ENCODE measurements around the gene VEGFA.

The VEGFA gene

GRCh38 chr6:43738877-43739641 lies 31.0 kb upstream of the VEGFA start:
- DNase-seq (ENCODE audit: low spot score), result no peak

- DNase-seq (ENCODE audit: low spot score), result no peak
These were observed 30.3 kb upstream of the VEGFA start for GRCh38 chr6:43739642-43740091.

DNA sequence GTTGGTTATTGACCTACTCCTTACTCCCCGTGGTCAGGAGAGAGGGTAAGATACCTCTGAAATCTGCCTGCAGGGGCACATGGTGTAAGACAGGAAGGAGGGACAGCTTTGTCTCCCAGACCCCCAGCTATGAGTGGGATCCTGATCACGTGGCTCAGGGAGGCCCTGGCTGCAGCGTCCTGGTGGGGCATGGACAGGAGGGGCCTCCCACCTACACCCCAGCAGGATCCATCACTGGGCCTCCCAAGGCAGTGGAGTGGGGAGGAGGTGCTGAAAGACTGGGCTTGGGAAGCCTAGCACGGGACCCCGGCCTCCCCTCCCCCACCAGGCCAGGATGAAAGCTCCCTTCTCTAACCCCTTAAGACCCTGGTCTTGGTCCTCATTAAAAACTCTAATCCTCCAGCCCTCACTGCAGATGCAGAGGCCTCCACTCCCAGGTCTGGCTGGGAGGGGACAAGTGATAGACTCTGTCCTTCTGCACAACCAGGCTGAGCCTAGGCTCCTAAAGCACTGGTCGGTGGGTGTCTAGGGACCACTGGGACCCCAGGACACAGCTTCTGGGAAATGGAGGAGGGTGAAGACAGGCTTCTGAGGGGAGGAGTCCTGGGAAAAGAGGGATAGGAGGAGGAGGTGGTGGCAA lies 29.6 kb upstream of the VEGFA start:
- no peak for DNase-seq (ENCODE audit: low spot score)

DNA sequence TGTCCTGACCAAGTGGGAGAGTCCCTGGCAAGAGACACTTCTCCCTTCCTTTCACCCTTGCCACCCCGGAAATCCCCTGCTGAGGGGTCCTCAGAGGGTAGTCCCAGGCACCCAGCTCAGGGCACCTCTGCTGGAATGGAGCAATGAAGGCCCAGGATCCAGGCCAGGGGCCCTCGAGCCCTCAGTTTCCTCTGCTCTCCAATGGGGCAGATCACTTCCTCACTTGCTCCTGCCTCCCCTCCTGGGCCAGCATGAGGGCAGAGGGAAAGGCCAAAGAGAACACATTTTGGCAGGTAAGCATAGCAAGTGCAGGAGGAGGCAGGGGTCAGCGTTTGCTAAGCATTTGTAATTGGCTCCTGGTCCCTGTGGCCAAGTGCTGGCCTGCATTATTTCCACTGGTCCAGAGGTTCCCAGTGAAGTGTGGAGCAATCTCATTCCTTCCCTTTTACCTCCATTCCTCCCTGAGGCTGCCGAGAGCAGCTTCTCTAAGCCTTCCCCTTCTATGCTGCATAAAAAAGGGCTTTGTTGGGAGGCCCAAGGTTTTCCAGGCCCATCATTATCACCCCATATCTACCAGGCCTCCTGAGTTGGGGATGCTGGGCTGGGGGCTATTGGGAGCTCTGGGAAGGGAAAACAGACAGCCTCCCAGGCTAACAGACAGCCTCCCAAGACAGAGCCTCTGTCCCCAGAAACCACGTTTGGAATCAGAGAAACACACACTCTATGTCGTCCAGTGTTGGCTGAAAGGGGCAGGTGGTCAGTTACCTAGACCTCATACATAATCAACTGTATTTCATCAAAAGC lies 28.8 kb upstream of the VEGFA start:
- DNase-seq (ENCODE audit: low spot score), result no peak

DNA sequence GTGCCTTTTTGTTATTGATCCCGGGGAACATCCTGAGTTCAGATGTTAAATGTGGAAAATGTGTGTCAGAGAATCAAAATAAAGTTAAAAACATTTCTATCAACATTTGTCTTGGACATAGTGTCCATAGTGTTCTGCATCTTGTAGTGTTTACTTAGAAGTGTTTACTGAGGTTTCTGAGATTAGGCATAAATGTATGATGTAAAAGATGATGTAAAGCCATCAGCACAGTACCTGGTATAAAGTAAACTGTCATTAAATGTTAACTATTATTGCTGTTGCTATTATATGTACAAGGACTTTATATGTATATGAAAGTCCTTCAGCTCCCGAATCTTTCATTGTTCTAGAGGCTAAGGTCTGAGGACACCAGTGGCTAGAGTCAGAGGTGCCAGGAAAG lies 28.2 kb upstream of the VEGFA start:
- DNase-seq (ENCODE audit: low spot score), result no peak

DNA sequence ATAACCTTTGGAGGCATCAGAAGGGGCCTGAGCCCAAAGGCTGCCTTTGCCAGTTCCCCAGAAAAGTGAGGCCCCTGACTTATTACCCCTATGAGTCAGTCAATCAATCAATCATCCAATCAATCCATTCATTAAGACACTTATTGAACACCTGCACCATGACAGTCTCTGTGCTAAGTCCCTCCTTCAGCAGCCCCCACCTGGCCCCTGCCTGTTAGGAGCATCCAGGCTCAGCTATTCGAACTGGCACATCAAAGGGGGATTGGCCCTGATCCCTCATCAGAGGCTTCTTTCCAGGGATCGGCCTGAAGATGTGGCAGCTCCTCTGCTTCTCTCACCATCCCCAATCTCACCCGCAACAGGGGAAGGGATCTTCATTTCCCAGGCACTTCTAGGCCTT lies 27.7 kb upstream of the VEGFA start:
- no peak for DNase-seq (ENCODE audit: low spot score)

DNA sequence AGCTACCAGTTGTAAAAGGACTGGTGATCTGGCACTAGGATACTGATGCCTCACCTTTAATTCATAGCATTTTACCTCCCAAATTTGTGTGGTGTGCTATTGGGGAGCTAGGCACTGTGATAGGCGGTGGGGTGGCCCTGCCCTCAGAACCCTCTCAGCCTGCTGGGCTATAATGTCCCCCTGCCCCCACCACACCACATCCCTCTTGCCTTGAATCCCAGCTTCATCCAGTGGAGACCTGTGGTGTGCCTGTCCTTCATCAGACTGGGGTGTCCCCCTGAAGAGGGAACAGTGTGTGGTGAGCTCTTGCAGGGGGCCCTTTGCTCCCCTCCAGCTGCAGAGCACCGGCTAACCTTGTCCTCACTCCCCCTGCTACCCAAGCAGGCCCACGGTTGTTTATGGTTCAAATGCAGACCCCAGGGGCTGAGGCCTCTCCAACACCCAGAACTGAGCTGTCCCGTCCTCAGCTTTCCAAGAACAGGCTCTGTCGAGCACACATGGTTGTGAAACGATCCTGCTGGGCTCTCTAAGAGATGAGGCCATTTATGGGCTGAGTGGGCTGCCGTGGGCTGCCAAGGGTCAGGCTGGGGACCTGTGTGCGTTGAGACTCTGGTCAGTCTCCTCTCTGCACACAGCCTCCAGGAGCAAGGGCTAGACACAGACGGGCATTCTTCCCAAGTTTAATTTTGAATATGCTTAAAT lies 26.9 kb upstream of the VEGFA start:
- DNase-seq (ENCODE audit: low spot score), result no peak

- DNase-seq (ENCODE audit: low spot score), result no peak
These were observed 26.2 kb upstream of the VEGFA start for GRCh38 chr6:43743682-43744381.

DNA sequence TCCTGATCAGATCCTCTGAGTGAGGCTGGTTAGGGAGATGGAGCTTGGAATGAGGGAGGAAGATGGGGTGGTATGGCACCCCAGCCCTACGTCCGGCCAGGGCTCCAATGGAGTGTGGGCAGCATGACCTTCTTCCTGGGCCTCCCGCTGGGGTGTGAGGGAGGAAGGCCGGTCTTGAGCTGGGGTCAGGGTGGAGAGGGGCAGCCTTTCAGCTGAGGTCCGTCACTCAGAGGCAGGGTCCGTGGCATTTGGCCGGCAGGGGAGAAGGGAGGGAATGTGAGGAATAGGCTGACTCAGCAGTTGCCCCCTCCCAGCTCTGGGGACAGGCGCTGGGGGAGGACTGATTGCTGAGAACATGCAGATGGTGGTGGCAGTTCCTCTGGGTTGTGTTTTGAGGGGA lies 25.5 kb upstream of the VEGFA start:
- DNase-seq (ENCODE audit: low spot score), result peak; percentile 51

DNA sequence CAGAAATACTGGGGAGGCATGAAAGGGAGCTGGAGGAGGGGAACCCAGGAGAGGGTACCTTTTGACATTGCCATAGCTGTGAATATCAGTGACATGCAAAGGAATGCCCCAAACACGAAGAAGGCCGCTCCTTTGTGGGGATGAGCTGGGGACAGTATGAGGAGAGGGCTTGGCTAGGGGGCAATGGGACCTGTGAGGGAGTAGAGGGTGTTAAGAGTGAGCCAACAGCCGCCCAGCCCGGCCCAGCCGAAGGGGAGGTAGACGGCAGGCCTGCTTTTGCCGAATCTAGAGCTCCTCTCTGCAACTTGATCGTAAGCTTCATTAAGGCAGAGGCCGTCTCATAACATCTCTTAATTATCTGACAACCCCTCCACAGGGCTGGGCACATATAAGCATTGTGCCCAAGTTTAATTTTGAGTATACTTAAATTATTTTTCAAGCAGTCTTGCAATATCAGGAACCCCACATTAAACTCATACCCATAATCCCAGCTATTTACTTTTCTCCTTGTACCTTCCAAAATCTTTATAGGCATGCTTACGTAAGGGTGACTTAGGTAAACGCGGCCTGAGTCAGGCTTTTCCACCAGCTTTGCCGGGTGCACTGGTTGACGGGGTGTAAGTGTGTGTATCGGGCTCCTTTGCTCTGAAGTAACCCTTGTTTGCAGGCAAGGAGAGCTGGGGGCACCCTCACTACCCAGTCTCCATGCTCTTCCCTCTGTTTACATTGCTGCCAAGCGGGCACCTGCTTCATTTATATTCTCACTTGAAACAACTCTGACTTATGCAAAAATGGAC lies 24.9 kb upstream of the VEGFA start:
- no peak for DNase-seq (ENCODE audit: low spot score)

DNA sequence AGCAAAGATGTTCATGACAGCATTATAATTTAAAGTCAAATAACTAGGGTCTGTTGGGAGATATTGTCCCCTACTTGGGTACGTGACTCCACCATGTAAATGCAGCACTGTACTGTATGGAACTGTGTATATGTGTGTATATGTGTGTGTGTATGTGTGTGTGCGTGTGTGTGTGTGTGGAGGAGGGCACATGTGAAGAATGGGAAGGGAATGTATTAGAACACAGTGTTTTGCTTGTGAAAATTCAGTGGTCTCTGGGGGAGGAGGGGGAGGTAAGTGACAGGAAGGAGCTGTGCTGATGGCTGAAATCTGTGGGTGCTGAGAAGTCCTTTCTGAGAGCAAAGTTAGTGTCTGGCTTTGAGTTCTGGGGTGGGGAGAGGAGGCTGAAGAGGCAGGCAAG lies 23.9 kb upstream of the VEGFA start:
- DNase-seq (ENCODE audit: low spot score), result no peak

- DNase-seq (ENCODE audit: low spot score), result no peak
These were observed 23.4 kb upstream of the VEGFA start for GRCh38 chr6:43746613-43747102.

GRCh38 chr6:43747784-43748183 lies 22.2 kb upstream of the VEGFA start:
- no peak for DNase-seq (ENCODE audit: low spot score)

- no peak for DNase-seq (ENCODE audit: low spot score)
These were observed 21.2 kb upstream of the VEGFA start for GRCh38 chr6:43748765-43749164.

DNA sequence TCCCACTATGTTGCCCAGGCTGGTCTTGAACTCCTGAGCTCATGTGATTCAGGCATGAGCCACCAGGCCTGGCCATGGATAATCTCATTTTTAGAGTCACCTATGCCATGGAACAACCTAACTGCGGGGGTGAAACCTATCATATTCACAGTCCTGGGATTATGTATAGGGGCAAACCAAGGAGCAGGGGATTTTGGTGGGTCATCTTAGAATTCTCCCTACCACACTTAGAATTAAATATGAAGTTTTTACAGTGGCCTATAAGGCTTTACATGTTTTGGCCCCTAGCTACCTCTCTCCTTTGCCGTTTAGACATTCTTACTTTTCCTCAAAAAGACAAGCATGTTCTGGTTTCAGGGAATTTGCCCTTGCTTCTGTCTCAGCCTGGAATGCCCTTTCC lies 20.6 kb upstream of the VEGFA start:
- no peak for DNase-seq (ENCODE audit: low spot score)

GRCh38 chr6:43750622-43751021 lies 19.4 kb upstream of the VEGFA start:
- no peak for DNase-seq (ENCODE audit: low spot score)

- DNase-seq (ENCODE audit: low spot score), result no peak
These were observed 16.3 kb upstream of the VEGFA start for GRCh38 chr6:43753570-43754183.

GRCh38 chr6:43757966-43758616 lies 11.9 kb upstream of the VEGFA start:
- no peak for DNase-seq (ENCODE audit: low spot score)

GRCh38 chr6:43758617-43759050 lies 11.4 kb upstream of the VEGFA start:
- DNase-seq (ENCODE audit: low spot score), result peak; percentile 90

All from iPS-NIHi11 (cell line).